ENCODE data around the gene PQBP1.
"Not testable (repeated sequence)": the region's sequence is repeated elsewhere in the genome, so short reads cannot be mapped to it uniquely, and the experiment has no call there.

Gene PQBP1

GRCh38 chrX:48897625-48898306, at the start of gene PQBP1, which contains the start of gene TIMM17B:
Gene PQBP1, plus strand, starts transcription at chrX:48897930. Its CDS starts 580 bp downstream, at chrX:48898510.
Gene TIMM17B, minus strand, starts transcription at chrX:48897768. Its CDS starts 19 bp downstream, at chrX:48897749.
- peak; percentile 66 for DNase-seq

DNA sequence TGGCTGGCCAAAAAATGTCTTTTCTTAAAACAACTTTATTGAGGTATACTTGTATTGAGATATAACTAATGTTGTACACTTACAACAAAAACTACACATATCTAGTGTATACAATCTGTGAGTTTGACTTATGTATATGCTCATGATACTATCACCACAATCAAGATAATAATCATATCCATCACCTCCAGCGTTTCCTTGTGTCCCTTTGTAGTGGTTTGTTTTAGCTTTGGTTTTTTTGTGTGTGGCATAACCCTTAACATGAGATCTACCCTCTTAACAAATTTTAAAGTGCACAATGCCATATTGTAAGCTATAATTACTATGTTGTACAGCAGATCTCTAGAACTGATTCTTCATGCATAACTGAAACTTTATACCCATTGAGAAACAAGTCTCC, 48.9 kb upstream of the PQBP1 start:
- DNase-seq = no peak

DNA sequence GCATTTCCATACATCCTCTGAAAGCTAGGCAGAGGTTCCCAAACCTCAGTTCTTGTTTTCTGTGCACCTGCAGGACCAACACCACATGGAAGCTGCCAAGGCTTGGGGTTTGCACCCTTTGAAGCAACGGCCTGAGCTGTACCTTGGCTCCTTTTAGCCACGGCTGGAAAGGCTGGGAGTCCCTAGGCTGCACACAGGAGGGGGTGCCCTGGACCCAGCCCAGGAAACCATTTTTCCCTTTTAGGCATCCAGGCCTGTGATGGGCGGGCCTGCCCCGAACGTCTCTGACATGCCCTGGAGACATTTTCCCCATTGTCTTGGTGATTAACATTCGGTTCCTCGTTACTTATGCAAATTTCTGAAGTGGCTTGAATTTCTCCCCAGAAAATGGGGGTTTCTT, 44.9 kb upstream of the PQBP1 start:
- DNase-seq = no peak

DNA sequence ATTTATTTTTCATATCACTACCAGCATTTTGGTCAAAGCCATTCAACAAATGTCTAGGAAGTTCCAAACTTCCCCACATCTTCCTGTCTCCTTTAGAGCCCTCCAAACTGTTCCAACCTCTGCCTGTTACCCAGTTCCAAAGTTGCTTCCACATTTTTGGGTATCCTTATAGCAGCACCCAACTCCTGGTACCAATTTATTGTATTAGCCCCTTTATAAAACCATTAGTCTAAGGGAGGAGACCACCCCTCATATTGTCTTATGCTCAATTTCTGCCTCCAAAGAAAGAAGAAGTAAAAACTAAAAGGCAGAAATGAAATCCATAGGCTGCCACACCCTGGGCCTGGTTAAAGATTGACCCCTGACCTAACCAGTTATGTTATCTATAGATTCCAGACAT, 44.2 kb upstream of the PQBP1 start:
- not testable (repeated sequence) for DNase-seq

DNA sequence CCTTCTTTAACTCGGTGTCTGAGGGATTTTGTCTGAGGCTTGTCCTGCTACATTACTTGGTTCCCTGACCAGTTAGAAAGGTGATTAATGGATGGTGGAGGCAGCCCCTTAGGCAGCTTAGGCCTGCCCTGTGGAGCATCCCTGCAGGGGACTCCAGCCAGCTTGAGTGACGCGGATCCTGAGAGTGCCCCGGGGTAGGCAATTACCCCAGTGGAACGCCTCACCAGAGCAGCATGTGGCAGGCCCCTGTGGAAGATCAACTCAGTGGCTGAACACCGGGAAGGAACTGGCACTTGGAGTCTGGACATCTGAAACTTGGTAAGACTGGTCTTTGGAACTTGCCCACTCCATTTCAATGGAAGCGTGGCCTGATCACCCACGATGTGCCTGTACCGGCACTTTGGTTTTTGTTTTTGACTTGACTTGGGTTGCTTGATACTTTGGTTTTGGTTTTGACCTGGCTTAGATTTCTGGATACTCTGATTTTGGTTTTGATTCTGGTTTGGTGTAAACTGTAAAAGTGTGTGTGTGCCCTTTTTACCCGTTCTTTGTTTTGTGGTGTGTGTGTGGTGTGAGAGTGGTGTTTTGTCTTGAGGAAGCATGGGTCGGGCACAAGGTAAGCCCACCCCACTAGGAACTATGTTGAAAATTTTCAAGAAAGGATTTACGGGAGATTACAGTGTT, 43.5 kb upstream of the PQBP1 start:
- DNase-seq = not testable (repeated sequence)

GRCh38 chrX:48854898-48855297, 42.8 kb upstream of the PQBP1 start:
- DNase-seq = no peak

- no peak for DNase-seq
Measured at GRCh38 chrX:48864210-48864609, 33.5 kb upstream of the PQBP1 start.

DNA sequence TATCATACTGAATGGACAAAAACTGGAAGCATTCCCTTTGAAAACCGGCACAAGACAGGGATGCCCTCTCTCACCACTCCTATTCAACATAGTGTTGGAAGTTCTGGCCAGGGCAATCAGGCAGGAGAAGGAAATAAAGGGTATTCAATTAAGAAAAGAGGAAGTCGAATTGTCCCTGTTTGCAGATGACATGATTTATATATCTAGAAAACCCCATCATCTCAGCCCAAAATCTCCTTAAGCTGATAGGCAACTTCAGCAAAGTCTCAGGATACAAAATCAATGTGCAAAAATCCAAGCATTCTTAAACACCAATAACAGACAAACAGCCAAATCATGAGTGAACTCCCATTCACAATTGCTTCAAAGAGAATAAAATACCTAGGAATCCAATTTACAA, 25.7 kb upstream of the PQBP1 start:
- DNase-seq = not testable (repeated sequence)

GRCh38 chrX:48876944-48877343, 20.8 kb upstream of the PQBP1 start:
- DNase-seq = not testable (repeated sequence)

DNA sequence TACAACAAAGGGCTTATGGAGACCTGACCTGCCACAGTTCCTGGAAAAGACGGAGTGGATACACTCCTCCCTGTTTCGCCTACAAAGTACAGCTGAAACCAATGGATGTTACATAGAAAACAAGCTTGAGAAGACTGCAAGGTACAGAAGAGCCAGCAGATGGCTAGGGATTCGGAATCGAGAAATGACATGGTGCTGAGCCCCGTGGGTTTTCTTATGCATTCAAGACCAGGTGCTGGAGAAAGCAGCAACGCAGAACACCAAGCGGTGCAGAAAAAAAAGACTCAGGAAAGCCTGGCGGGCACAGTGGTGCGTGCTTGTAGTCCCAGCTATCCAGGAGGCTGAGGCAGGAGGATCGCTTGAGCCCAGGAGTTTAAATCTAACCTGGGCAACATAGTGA, 14.0 kb upstream of the PQBP1 start:
- DNase-seq = no peak

DNA sequence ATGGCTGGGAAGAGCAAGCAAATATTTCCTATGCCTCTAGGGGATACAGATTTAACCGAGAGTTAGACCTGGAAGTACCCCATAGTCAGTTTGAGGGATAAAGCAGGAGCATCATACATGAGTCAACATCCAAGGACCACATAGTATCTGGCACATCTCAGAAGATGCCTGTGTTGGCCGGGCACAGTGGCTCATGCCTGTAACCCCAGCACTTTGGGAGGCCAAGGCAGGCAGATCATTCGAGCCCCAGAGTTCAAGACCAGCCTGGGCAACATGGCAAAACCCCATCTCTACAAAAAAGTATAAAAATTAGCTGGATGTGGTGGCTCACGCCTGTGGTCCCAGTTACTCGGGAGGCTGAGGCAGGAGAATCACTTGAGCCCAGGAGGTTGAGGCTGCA, 11.1 kb upstream of the PQBP1 start:
- not testable (repeated sequence) for DNase-seq

GRCh38 chrX:48890296-48890925, 7.3 kb upstream of the PQBP1 start:
- no peak for DNase-seq

DNA sequence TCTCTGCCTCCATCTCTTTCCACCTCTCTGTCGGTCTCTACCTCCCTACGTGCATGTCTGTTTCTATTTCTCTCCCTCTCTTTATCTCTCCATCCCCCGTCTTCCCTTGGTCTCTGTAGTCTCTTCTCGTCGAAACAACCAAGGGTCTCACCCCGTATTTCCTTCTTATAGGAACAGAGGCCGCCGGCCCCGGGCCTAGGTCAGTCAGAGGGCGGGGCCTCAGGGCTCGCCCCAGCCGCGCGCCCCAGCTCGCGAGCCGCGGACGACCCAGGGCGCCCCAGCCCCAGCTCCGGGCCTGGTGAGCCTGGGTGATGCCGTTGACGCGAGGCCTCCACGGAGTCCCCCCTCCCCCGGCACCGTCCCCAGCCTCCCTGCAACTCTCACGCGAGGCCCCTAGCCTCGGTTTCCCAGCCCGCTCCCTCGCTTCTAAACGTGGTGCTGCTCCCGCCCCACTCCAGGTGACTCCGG, 6.8 kb upstream of the PQBP1 start:
- DNase-seq = no peak

DNA sequence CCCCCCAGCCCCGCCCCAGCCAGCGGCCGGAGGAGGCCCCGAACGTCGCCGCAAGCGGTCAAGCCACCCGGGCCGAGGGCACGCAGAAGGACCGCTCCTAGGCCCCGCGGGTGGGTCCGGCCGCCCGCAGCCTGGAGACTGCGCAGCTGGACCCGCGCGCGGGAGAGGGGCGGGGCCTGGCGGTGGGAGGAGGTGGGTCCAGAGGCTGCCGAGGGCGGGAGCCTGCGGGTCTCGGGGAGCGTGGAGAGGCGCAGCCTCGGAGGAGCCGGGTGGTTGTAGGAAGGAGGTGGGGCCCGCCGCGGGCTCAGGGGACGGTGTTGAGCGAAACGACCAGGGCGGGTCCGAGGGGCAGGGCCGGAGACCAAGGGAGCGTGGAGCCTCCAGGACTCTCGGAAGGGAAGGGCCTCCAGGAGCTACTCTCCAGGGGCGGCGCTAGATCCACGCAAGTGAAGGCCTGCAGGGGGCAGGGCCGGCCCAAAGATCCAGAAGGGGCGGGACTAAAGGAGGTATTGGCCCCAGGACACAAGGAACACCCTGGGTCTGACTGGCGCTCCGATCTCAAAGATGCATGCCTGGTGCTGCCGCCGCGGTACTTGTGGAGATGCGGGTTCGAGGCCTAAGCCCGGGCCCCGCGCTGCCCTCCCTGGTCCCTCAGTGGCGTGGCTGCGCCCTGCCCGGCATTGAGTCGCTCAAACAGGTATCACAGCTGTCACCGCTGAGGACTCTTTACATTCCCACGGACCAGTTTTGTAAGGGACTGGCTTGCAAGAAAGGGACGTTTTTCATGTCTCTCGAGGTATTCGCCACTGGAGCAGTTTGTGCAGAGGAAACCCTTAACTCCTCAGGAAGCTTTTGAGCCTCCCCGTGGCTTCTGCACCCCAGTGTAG, 6.1 kb upstream of the PQBP1 start:
- DNase-seq = peak; percentile 68

DNA sequence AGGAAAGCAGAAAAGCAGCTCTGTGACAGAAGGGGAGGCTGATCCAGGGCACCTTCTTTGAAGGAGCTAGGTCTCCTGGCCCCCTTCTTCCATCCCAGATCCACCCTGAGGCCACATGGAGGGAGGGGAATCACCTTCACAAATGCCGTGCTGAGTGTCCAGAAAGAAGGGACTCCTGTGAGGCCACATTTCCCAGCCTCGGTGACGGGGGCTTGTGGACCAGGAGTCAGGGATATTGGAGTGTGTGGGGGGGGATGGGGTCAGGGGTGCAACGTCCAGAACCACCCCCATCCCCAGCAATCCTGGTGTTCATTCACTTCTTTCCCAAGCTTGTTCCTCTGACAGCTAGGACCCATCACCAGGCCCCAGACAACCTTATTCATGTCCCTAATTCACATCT, 4.8 kb upstream of the PQBP1 start:
- no peak for DNase-seq

DNA sequence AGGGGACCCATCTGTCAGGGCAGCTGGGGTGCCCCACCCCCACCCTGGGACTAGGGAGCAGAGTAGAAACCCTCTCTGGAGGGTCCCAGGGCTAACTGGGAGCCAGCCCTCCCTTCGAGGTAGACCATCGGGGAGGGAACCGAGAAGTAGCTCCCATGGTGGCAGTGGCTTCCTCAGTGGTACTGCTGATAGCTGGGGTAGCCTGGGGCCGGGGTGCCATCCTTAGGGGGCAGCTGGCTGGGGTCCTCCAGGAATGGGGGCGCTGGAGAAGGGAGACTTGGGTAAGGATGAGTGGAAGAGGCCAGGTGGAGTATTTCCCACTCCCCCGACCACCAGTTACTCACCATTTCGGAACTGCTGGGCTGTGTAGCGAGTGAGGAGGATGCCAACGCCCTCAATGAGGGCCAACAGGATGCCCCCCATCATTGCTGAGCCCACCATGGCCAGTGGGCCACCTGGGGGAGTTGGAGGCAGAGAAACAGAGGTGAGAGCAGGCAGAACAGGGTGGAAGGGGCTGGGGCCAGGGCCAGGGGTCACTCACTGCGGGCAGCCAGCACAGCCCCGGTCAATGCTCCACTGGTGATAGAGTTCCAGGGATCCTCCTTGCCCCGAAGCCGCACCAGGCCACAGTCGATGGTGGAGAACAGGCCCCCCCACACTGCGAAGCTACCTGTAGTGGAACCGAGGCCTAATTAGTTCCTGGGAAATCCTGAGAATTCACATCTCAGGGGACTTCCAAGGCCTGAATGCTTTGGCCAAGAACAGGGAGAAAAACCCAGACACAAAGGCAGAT, 4.0 kb upstream of the PQBP1 start:
- DNase-seq = no peak

DNA sequence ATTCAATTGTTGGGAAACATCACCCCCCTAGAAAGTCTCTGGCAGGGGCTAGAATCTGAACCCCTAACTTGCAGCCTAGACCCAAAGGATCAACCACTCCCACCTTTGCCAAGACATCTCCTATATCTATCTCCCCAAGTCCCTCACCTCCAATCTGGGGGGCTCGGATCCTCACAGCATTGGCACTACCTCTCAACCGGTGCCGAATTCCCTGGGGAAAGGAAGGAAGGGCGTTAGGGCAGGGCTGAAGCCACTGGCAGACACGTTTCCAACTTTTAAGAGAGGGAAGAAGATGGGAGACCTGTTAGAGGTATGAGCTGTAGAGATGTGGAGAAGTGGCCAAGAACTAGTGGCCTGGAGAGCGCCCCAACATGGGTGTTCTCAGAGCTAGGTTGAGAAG, 2.8 kb upstream of the PQBP1 start:
- DNase-seq = no peak

GRCh38 chrX:48896611-48897011, 1.1 kb upstream of the PQBP1 start:
- DNase-seq = no peak

- DNase-seq = no peak
Measured at GRCh38 chrX:48897157-48897624, 539 bp upstream of the PQBP1 start.

DNA sequence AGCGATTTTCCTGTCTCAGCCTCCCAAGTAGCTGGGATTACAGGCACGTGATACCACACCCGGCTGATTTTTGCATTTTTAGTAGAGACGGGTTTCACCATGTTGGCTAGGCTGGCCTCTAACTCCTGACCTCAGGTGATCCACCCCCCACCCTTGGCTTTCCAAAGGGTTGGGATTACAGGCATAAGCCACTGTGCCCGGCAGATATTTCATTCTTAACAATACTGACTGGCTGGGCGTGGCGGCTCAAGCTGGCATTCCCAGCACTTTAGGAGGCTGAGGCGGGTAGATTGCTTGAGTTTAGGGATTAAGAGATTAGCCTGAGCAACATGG, 1.3 kb downstream of the PQBP1 start:
- no peak for DNase-seq

GRCh38 chrX:48901069-48901468, 3.3 kb downstream of the PQBP1 start:
- DNase-seq = no peak

DNA sequence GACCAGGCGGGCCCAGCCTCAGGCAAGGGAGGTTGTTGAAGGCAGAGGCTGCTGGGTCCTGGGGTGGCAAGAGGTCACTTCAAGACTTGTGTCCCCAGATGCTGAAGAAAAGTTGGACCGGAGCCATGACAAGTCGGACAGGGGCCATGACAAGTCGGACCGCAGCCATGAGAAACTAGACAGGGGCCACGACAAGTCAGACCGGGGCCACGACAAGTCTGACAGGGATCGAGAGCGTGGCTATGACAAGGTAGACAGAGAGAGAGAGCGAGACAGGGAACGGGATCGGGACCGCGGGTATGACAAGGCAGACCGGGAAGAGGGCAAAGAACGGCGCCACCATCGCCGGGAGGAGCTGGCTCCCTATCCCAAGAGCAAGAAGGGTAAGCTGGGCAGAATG, 4.4 kb downstream of the PQBP1 start:
- DNase-seq = no peak

Measured in GOT3 (cell line).